ENCODE results near the gene CTDSPL2.

Gene CTDSPL2

GRCh38 chr15:44492672-44493071, 65.2 kb downstream of the CTDSPL2 start:
- TF ChIP-seq CTCF (IDR thresholded peaks at IDR 0.05; ENCODE audit: control extremely low read depth, extremely low read depth, low read depth, missing control alignments), result no peak
- POLR2A ChIA-PET, result no interaction called here
- DNase-seq (ENCODE audit: extremely low spot score), result no peak
- CTCF ChIA-PET, result interaction anchor here (1.1 to 1.5 kb wide), 4 partner anchors 8 to 12 kb away, joined by 3 to 6 read pairs (median 4); no protein-coding TSS in a partner anchor

- ChIA-PET POLR2A (no interaction called here), CTCF (no interaction called here)
- no peak for DNase-seq (ENCODE audit: extremely low spot score)
- no peak for TF ChIP-seq CTCF (IDR thresholded peaks at IDR 0.05; ENCODE audit: control extremely low read depth, extremely low read depth, low read depth, missing control alignments)
Measured at GRCh38 chr15:44495562-44495961, 68.1 kb downstream of the CTDSPL2 start.

- no peak for TF ChIP-seq CTCF (IDR thresholded peaks at IDR 0.05; ENCODE audit: control extremely low read depth, extremely low read depth, low read depth, missing control alignments)
- ChIA-PET CTCF (interaction anchor here (0.8 to 1.8 kb wide), 11 partner anchors 8 to 596 kb away, joined by 3 to 13 read pairs (median 5); partner anchors contain the start of gene EIF3J), POLR2A (no interaction called here)
- DNase-seq (ENCODE audit: extremely low spot score), result no peak
Measured at GRCh38 chr15:44500555-44500954, 73.1 kb downstream of the CTDSPL2 start.

- DNase-seq (ENCODE audit: extremely low spot score), result peak; percentile 45
- ChIA-PET POLR2A (no interaction called here), CTCF (interaction anchor here (0.7 to 1.8 kb wide), 19 partner anchors 9 to 598 kb away, joined by 3 to 13 read pairs (median 3); partner anchors contain the start of gene EIF3J)
- peak; percentile 49 for TF ChIP-seq CTCF (IDR thresholded peaks at IDR 0.05; ENCODE audit: control extremely low read depth, extremely low read depth, low read depth, missing control alignments)
Measured at GRCh38 chr15:44501768-44502366, 74.4 kb downstream of the CTDSPL2 start.

- no peak for TF ChIP-seq CTCF (IDR thresholded peaks at IDR 0.05; ENCODE audit: control extremely low read depth, extremely low read depth, low read depth, missing control alignments)
- ChIA-PET POLR2A (interaction anchor here (1.5 kb wide), 1 partner anchor 15 kb away, joined by 3 read pairs; no protein-coding TSS in a partner anchor), CTCF (interaction anchor here (1.1 to 2.4 kb wide), 5 partner anchors 12 to 62 kb away, joined by 3 to 7 read pairs (median 6); no protein-coding TSS in a partner anchor)
- DNase-seq (ENCODE audit: extremely low spot score), result no peak
Measured at GRCh38 chr15:44516436-44516835, 89.0 kb downstream of the CTDSPL2 start.

- POLR2A ChIA-PET, result no interaction called here
- no peak for TF ChIP-seq CTCF (IDR thresholded peaks at IDR 0.05; ENCODE audit: control extremely low read depth, extremely low read depth, low read depth, missing control alignments)
- CTCF ChIA-PET, result no interaction called here
- no peak for DNase-seq (ENCODE audit: extremely low spot score)
Measured at GRCh38 chr15:44519537-44519936, 92.1 kb downstream of the CTDSPL2 start.

Measured in GM10248 (cell line).